Measurements from ENCODE around the gene PSAPL1.

DNA sequence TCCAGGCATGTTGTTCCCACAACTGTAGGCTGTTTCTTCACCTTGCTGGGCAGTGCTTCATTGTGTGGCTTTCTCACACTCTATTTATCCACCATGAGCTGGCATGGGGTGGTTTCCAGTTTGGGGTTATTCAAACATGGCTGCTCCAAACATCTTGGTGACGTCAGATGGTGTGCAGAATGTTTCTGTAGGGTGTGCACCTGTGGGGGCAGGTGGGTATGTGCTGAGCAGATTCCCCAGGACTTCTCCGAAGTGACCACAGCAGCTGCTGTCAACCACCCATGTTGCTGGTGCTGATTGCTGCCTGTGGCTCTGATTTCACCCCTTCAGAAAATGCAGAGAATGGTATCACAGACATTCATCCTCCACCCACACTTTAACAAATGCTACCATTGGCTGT, 5.0 kb upstream of the PSAPL1 start:
- no peak for TF ChIP-seq EP300 (IDR thresholded peaks at IDR 0.05; ENCODE audit: borderline replicate concordance)
- no peak for TF ChIP-seq CEBPB (IDR thresholded peaks at IDR 0.05)
- TF ChIP-seq, protein P1, sequence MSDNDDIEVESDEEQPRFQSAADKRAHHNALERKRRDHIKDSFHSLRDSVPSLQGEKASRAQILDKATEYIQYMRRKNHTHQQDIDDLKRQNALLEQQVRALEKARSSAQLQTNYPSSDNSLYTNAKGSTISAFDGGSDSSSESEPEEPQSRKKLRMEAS (IDR thresholded peaks at IDR 0.05) = no peak
- TF ChIP-seq TCF12 (IDR thresholded peaks at IDR 0.05; ENCODE audit: low read depth) = no peak
- no peak for TF ChIP-seq RAD21 (IDR thresholded peaks at IDR 0.05; ENCODE audit: low read depth)
- TF ChIP-seq FOXM1 (IDR thresholded peaks at IDR 0.05; ENCODE audit: borderline replicate concordance, low read depth) = no peak
